Measurements from ENCODE around the gene BMAL1.

The BMAL1 gene

DNA sequence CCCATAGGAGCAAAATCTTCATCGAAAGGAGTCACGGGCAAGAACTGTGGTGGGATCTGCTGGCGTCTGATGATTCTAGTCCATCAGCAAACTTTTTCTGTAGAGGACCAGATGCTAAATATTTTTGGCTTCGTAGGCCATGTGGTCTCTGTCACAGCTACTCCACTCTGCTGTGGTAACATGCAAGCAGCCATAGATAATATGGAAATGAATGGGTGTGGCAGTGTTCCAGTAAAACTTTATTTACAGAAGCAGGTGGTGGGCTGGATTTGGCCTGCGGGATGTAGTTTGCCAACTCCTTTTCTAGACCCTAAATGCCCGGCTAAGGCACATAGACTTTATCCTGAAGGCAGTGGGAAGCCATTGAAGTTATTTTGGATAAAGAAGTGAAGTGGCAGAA is 32.9 kb downstream of the BMAL1 start:
- Histone ChIP-seq H3K9ac (no peak overlapping the region), H3K79me2 (peaks cover 12% of the 10 kb centered on the region), H3K27ac (no peak overlapping the region), H2AFZ (no peak overlapping the region), H3K36me3 (ENCODE audit: control insufficient read depth, insufficient read depth, low read length) (no peaks in the 10 kb centered on the region), H3K4me3 (ENCODE audit: low read depth, low read length) (no peak overlapping the region), H3K4me2 (ENCODE audit: low read length) (no peak overlapping the region), H3K27me3 (ENCODE audit: control insufficient read depth, insufficient read depth, low read length) (no peaks in the 10 kb centered on the region), H3K9me3 (ENCODE audit: control insufficient read depth, low read length) (no peaks in the 10 kb centered on the region), H3K4me1 (peaks cover 4% of the 10 kb centered on the region)
- TF ChIP-seq, protein P1, sequence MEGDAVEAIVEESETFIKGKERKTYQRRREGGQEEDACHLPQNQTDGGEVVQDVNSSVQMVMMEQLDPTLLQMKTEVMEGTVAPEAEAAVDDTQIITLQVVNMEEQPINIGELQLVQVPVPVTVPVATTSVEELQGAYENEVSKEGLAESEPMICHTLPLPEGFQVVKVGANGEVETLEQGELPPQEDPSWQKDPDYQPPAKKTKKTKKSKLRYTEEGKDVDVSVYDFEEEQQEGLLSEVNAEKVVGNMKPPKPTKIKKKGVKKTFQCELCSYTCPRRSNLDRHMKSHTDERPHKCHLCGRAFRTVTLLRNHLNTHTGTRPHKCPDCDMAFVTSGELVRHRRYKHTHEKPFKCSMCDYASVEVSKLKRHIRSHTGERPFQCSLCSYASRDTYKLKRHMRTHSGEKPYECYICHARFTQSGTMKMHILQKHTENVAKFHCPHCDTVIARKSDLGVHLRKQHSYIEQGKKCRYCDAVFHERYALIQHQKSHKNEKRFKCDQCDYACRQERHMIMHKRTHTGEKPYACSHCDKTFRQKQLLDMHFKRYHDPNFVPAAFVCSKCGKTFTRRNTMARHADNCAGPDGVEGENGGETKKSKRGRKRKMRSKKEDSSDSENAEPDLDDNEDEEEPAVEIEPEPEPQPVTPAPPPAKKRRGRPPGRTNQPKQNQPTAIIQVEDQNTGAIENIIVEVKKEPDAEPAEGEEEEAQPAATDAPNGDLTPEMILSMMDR (IDR thresholded peaks at IDR 0.05), result no peak

DNA sequence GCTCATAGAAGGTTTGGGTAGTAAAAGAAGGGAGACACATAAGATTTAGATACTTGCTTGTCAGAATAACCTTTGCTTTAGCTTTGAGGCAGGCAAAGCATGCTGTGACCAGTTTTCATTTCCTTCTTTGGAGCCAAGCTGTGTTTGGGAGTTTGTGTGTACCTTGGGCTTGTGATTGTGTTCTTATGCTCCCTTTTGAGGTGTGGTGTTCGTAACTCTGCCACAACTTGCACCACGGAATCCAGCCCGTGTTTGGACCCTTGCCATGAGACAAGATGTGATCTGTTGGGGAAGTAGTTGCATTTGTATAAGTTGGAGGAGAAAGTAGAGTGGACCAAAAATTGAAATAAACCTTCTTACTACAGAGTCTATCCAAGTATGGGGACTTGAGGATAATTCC is 34.0 kb downstream of the BMAL1 start:
- no peak overlapping the region for H3K4me3 ChIP-seq (ENCODE audit: low read depth, low read length)
- no peaks in the 10 kb centered on the region for H3K9me3 ChIP-seq (ENCODE audit: control insufficient read depth, low read length)
- TF ChIP-seq, protein P1 (IDR thresholded peaks at IDR 0.05), result no peak
- H3K9ac ChIP-seq, result no peak overlapping the region
- peaks cover 4% of the 10 kb centered on the region for H3K4me1 ChIP-seq
- H3K4me2 ChIP-seq (ENCODE audit: low read length), result no peak overlapping the region
- peaks cover 9% of the 10 kb centered on the region for H3K79me2 ChIP-seq
- no peaks in the 10 kb centered on the region for H3K36me3 ChIP-seq (ENCODE audit: control insufficient read depth, insufficient read depth, low read length)
- H3K27ac ChIP-seq, result no peak overlapping the region
- no peak overlapping the region for H2AFZ ChIP-seq
- no peaks in the 10 kb centered on the region for H3K27me3 ChIP-seq (ENCODE audit: control insufficient read depth, insufficient read depth, low read length)

DNA sequence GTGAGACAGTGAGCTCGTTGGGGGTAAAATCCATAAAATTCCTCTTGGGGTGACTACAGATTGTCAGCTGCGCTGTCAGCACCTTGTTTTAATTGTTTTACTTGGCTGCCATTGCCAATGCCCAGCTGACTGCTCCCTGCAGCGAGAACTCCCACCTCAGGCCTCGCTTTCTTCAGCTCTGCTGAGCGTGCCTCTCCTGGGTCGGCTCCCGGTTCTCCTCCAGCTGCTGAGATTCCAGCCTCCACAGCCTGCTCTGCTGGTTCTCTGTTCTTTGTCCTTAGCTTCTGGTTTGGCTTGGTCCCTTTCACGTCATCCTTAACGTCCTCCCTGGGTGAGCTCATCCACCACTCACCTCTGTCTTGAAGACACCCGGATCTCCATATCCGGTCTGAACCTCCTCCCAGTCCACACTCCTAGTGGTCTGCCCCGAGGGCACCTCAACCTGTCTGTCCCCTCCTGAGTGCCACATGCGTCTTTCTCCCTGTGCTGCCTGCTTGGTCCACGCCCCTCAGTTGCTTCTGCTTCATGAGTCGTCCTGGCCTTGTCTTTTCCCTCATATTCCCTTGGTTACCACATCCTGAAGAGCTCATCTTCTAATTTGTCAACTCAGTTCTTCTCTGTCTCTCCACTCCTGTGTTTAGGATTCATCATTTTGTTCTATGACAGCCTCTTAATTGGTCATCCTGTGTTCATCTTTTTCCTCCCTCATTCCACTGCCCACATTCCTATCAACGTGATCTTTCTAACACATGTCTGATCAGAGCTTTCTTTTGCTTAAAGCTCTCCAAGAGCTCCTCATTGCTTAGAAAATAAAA is 35.6 kb downstream of the BMAL1 start:
- TF ChIP-seq, protein P1 (IDR thresholded peaks at IDR 0.05), result no peak
- H3K27ac ChIP-seq, result no peak overlapping the region

DNA sequence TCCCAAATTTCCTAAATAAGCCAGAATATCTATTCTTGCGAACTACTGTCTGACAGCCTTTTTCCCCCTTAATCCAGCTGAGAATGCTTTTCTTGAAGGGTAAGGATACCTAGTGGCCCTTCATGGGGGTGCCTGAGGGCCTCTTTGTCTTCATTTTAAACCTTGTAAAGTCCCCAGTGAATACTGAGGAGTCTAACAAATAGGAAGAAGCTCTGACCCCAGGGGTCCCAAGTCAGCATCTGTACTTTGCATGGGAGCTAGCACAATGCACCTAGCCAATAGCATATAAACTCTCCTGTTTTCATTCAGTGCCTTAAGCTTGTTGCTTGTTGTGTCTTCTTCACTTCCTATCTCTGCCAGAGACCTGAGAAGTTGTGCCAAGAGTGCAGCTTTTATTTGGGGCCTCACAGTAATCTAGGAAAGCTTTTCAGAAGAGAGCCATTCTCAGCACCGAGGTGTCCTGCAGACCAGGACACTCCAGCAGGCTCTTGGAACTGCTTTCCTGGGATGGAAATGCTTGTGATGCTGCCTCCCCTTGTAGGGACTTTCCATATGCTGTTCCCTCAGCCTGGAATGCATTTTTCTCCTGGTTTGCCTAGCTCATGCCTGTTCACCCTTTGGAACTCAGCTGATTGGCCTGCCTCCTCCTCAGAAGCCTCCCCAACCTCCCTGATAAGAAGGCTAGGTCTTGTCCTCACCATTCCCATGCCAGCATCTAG is 37.2 kb downstream of the BMAL1 start:
- peaks cover 4% of the 10 kb centered on the region for H3K4me1 ChIP-seq
- TF ChIP-seq, protein P1 (IDR thresholded peaks at IDR 0.05), result no peak

More for the DNA sequence above, 35.6 kb downstream of the BMAL1 start:
- Histone ChIP-seq H3K27me3 (ENCODE audit: control insufficient read depth, insufficient read depth, low read length) (no peaks in the 10 kb centered on the region), H3K4me2 (ENCODE audit: low read length) (no peak overlapping the region), H3K36me3 (ENCODE audit: control insufficient read depth, insufficient read depth, low read length) (no peaks in the 10 kb centered on the region), H3K4me3 (ENCODE audit: low read depth, low read length) (no peak overlapping the region), H3K4me1 (peaks cover 4% of the 10 kb centered on the region), H3K79me2 (peaks cover 9% of the 10 kb centered on the region), H3K9me3 (ENCODE audit: control insufficient read depth, low read length) (no peaks in the 10 kb centered on the region), H2AFZ (no peak overlapping the region), H3K9ac (no peak overlapping the region)

More for the DNA sequence above, 37.2 kb downstream of the BMAL1 start:
- H3K4me3 ChIP-seq (ENCODE audit: low read depth, low read length), result no peak overlapping the region
- H3K9me3 ChIP-seq (ENCODE audit: control insufficient read depth, low read length), result no peaks in the 10 kb centered on the region
- no peaks in the 10 kb centered on the region for H3K27me3 ChIP-seq (ENCODE audit: control insufficient read depth, insufficient read depth, low read length)
- H3K27ac ChIP-seq, result no peak overlapping the region
- H2AFZ ChIP-seq, result no peak overlapping the region
- H3K36me3 ChIP-seq (ENCODE audit: control insufficient read depth, insufficient read depth, low read length), result no peaks in the 10 kb centered on the region
- peaks cover 4% of the 10 kb centered on the region for H3K79me2 ChIP-seq
- H3K4me2 ChIP-seq (ENCODE audit: low read length), result no peak overlapping the region
- H3K9ac ChIP-seq, result no peak overlapping the region
